GM10847 (cell line): ENCODE results near the gene ZNF565.

Experiments used
- POLR2A ChIP-seq: IDR thresholded peaks from 2 replicates; pipeline ENCODE4 v1.6.1; 2011; ENCODE audit not compliant: insufficient read length; ENCODE audit errors: extremely low read depth

ZNF565 gene

GRCh38 chr19:36140304-36141038 is 74.0 kb downstream of the ZNF565 start:
- TF ChIP-seq POLR2A, result peak; percentile 26

GRCh38 chr19:36139473-36140303 is 74.8 kb downstream of the ZNF565 start, which contains the start of gene CAPNS1:
TSS of gene CAPNS1 (plus strand) at chr19:36140066. CDS start at chr19:36141012, 946 bp downstream.
- peak; percentile 68 for TF ChIP-seq POLR2A

- TF ChIP-seq POLR2A, result no peak
Observed at GRCh38 chr19:36139120-36139472, 75.4 kb downstream of the ZNF565 start.

GRCh38 chr19:36136964-36137686 is 77.3 kb downstream of the ZNF565 start:
- no peak for TF ChIP-seq POLR2A
